GM20431 (cell line): Measurements from ENCODE around the gene SFTPA2.
"Not testable (repeated sequence)": the region's sequence is repeated elsewhere in the genome, so short reads cannot be mapped to it uniquely, and the experiment has no call there.

Experiments used
- in situ Hi-C: fragments of 300-500 bp; cut with MseI, MboI; formaldehyde crosslinking; loops from one replicate; pipeline ENCODE4 v1.15.0; 2020; ENCODE audit warnings: low sequenced_read_pairs; ENCODE audit not compliant: unreplicated experiment

The SFTPA2 gene

GRCh38 chr10:79522464-79522863 lies 37.7 kb downstream of the SFTPA2 start:
- in situ Hi-C loops = not testable (repeated sequence)

GRCh38 chr10:79521751-79522150 lies 38.5 kb downstream of the SFTPA2 start:
- in situ Hi-C loops = not testable (repeated sequence)

GRCh38 chr10:79517567-79517966 lies 42.6 kb downstream of the SFTPA2 start:
- in situ Hi-C loops = not testable (repeated sequence)

GRCh38 chr10:79516532-79517205 lies 43.5 kb downstream of the SFTPA2 start:
- in situ Hi-C loops = not testable (repeated sequence)

GRCh38 chr10:79511891-79512583 lies 48.2 kb downstream of the SFTPA2 start, which contains the start of gene EIF5AL1:
EIF5AL1 (plus strand) TSS chr10:79512533; CDS start chr10:79512650, 117 bp downstream.
- in situ Hi-C loops = not testable (repeated sequence)

GRCh38 chr10:79509934-79510508 lies 50.2 kb downstream of the SFTPA2 start:
- in situ Hi-C loops = not testable (repeated sequence)

GRCh38 chr10:79509306-79509933 lies 50.8 kb downstream of the SFTPA2 start:
- in situ Hi-C loops = not testable (repeated sequence)

- in situ Hi-C loops = not testable (repeated sequence)
Measured at GRCh38 chr10:79508245-79508644, 52.0 kb downstream of the SFTPA2 start.

- in situ Hi-C loops = no loop called here
Measured at GRCh38 chr10:79507440-79508167, 52.6 kb downstream of the SFTPA2 start.
